NCI-H2081 treated with DMSO at 0.1 percent for 48 hours (cell line): ENCODE measurements around the gene OTUD4.
"Not testable (repeated sequence)": the region's sequence is repeated elsewhere in the genome, so short reads cannot be mapped to it uniquely, and the experiment has no call there.

Experiments
- DNase-seq: peaks from one replicate; lab custom pipeline; 2025; lab: John Stamatoyannopoulos, UW

OTUD4 gene

DNA sequence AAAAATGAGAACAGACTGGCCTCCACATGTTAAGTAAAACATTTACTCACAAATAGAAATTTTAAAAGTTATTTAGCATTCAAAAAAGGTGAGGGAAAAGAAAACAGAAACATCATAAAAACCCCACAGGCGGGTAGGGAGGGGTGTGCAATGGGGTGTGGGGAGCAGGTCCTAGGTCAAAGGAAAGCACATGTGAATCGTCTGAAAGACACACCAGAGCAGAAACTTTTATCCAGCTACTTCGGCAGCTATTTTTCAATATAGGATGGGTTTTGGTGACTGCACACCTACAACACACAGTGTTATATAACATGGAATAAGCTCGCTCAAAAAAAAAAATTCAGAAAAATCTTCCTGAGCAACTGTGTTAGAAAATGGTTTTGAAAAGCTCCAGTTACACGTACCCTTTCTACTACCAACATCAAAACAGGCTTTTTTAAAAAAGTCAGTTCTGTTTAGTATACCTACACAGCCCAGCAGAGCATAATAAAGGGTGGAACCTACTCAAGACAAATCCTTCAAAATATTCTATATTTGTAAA is 1.6 kb downstream of the OTUD4 start:
- no peak for DNase-seq

GRCh38 chr4:145177906-145178538 is 2.4 kb downstream of the OTUD4 start:
- DNase-seq = no peak

- no peak for DNase-seq
Measured at GRCh38 chr4:145177511-145177905, 2.9 kb downstream of the OTUD4 start.

- no peak for DNase-seq
Measured at GRCh38 chr4:145176641-145177432, 3.6 kb downstream of the OTUD4 start.

- DNase-seq = no peak
Measured at GRCh38 chr4:145171911-145172310, 8.5 kb downstream of the OTUD4 start.

GRCh38 chr4:145170223-145170622 is 10.2 kb downstream of the OTUD4 start:
- DNase-seq = no peak

GRCh38 chr4:145168581-145169187 is 11.7 kb downstream of the OTUD4 start:
- no peak for DNase-seq

- no peak for DNase-seq
Measured at GRCh38 chr4:145167887-145168286, 12.5 kb downstream of the OTUD4 start.

DNA sequence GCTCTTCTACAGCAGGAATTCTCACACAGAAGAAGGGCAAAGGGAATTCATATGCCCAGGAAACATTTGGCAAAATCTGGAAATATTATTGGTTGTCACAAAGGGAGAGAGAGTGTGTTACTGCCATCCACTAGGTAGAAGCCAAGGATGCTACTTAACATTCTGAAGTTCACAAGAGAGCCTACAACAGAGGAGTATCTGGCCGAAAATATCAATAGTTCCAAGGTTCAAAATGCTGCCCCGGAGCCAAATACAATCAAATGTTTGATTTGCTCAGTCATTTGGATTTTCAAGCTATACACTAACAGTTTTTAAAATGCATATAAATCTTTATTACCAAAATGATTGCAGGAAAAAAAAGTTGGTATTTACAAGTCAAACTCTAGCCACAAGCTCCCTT is 18.8 kb downstream of the OTUD4 start:
- no peak for DNase-seq

DNA sequence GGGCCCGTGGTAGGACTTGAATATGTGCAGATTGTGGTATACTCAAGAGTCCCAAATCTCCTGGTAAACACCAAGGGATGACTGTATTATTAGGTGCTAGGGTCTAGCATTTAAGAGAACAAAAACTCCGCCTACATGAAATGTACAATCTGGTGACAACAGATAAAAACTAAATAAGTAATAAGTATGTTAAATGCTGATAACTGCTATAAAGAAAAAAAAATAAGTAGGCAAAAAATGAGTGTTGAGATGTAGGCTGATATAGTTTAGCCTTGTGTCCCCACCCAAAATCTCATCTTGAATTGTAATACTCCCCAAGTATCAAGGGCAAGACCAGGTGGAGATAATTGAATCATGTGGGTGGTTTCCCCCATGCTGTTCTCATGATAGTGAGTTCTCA is 23.4 kb downstream of the OTUD4 start:
- DNase-seq = no peak

GRCh38 chr4:145155268-145155870 is 25.0 kb downstream of the OTUD4 start:
- DNase-seq = no peak

GRCh38 chr4:145154573-145154972 is 25.8 kb downstream of the OTUD4 start:
- DNase-seq = no peak

DNA sequence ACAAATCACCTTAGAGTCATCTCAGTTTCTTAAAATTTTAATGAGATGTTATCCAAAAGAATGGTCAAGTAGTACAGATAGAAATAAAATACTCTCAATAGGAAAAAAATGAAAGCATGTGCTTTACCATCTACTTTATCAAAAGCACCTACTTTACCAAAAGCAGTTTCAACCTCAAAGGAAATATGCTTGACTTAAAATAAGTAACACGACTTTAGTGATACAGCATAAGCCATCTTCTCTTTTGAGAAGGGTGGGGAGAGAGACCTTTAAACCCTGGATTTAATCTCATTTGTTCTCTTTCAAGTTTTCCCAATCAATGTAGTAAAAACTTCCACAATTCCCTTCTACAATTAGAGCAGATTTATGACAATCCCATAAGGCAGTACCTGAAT is 26.5 kb downstream of the OTUD4 start:
- DNase-seq = no peak

DNA sequence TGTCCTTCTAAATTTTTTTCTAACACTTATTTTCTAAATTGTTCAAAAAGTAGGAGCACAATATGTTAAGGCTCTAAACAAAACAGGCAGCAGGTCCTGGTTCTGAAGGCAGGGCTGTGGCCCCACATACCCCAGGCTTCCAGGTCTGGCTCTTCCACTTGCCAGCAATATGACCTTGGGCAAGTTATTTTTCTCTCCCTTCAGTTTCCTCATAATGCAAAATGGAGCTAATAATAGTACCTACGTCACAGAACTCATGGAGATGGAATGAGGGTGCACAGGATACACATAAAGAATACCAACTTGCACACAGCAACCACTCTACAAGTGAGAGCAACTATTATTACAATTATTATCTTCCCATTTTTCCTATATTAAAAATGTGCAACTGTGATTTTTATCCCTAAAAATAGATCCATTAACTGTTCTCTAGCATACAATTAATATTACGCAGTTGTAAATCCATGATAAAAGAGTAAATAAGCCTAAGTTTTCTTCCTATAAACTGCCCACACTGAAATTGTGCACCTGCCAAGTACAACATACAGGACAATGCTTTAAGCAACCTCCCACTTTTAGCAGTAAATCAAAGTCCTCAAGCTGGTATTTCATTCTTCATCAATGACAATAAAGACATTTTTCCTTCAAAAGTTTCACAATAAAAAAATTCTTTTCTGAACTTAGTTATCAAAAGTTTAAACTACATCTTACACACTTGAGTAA is 27.0 kb downstream of the OTUD4 start:
- no peak for DNase-seq

DNA sequence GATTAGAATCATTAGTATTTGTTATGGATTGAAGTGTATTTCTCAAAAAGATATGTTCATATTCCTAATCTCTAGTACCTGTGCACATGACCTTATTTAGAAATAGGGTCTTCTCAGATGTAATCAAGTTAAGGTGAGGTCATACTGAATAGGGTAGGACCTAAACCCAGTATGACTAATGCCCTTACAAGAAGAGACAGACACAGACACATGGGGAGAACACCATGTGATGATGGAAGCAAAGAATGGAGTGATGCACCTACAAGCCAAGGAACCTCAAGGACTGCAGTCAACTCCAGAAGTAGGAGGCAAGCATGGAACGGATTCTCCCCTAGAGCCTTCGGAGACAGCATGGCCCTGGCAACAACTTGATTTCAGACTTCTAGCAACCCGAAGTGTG is 31.4 kb downstream of the OTUD4 start:
- DNase-seq = no peak

DNA sequence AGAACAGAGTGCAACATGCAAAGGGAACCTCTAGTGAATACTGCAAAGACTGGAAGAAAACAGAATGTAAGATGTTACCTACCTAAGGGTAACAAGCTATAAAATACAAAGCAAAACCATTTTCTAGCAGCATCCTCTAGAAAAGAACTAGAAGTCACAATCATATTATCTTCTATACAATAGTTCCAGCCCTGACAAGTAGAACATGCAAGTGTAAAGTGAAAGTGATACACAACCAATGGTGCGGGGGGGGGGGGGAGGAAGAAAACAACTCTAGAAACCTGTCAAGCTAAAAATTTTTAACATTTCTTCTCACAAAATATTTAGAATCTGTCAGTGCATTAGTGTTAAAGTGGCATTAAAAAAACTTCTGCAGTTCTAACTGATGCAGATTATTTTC is 44.2 kb downstream of the OTUD4 start:
- DNase-seq = not testable (repeated sequence)

GRCh38 chr4:145132511-145133098 is 47.8 kb downstream of the OTUD4 start:
- no peak for DNase-seq

DNA sequence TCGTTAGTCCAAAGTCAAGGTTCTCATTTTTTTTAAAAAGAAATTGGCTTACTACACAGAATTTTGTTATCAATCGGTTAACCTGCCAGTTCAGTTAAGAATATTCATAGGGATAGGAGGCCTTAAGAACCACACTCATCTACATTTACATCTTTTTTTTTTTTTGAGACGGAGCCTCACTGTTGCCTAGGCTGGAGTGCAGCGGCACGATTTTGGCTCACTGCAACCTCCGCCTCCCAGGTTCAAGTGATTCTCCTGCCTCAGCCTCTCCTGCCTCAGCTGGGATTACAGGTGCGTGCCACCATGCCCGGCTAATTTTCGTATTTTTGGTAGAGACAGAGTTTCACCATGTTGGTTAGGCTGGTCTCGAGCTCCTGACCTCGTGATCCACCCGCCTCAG is 48.5 kb downstream of the OTUD4 start:
- DNase-seq = no peak

- DNase-seq = no peak
Measured at GRCh38 chr4:145130788-145131399, 49.5 kb downstream of the OTUD4 start.

- no peak for DNase-seq
Measured at GRCh38 chr4:145130130-145130529, 50.3 kb downstream of the OTUD4 start.

- no peak for DNase-seq
Measured at GRCh38 chr4:145125396-145125795, 55.0 kb downstream of the OTUD4 start.
